ENCODE measurements around the gene ARHGAP40. TPM values are rescaled to one million over a fixed set of nuclear protein-coding genes. Genes with fewer than 3 reads are reported as not detected.

Gene ARHGAP40
- total and polyA plus RNA-seq, 2 of the 13 experiments (the other 11 are each of a cell fraction or from before 2014, with no cell fraction given) = 0.75 to 2.1 TPM

DNA sequence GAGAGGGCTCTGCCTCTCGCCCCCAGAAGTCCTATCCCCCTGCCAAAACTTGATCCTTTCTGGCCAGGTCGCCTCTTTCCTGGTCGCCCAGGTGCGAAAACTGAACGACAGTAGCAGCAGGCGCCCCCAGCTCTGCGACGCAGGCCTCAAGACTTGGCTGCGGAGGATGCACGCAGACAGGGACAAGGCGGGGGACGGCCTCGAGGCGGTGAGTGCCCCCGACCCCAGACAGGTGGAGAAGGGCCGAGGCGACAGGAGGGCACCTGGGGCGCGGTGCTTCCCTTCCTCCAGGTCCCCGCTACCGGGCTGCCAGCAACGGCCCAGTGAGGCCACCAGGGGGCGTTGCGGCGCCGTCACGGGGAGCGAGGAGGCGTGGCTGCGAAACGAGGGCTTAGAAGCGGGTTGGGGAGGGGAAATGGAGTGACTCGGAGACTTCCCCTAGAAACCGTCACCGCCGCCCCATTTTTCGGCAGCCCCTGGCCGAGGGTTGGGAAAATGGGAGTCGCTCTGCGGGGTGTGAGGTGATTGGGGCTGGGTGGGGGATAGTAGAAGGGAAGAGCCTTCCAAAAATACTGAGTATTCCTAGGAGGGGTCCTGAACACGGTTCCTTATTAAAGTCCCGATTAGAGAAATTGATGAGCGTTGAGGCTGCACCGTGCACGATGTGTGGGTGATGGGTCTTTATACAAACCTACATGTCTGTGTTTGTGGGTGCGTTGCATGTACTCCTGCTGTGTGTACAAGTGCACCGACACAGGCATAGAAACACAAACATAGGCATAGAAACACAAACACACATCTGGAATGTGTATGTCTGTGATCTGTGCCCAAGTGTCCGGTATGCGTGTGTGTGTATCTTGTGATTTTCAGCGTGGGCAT lies 44.6 kb downstream of the ARHGAP40 start (continued):
- TF ChIP-seq PRDM15 (CRISPR knock-in tag; IDR thresholded peaks at IDR 0.05) (peak; percentile 76), ZNF550 (CRISPR knock-in tag; IDR thresholded peaks at IDR 0.05; ENCODE audit: borderline replicate concordance) (0 out of 2 replicates have a peak, but pooled peaks have one; percentile 58), ONECUT2 (CRISPR knock-in tag; IDR thresholded peaks at IDR 0.05) (no peak), ZNF460 (CRISPR knock-in tag; IDR thresholded peaks at IDR 0.05; ENCODE audit: borderline replicate concordance) (no peak), ASH2L (IDR thresholded peaks at IDR 0.05; ENCODE audit: insufficient read length, low read depth, low read length) (no peak), ZC3H4 (CRISPR knock-in tag; IDR thresholded peaks at IDR 0.05; ENCODE audit: borderline replicate concordance) (no peak), PTBP1 (IDR thresholded peaks at IDR 0.05; ENCODE audit: low read depth, low read length, poor library complexity, severe bottlenecking) (peak; percentile 94), NONO (IDR thresholded peaks at IDR 0.05) (no peak), NONO (CRISPR knock-in tag; conservative IDR thresholded peaks at IDR 0.05) (peak; percentile 81), SMAD9 (CRISPR knock-in tag; IDR thresholded peaks at IDR 0.05) (no peak), MXD4 (CRISPR knock-in tag; IDR thresholded peaks at IDR 0.05) (peak; percentile 84), ZFAT (CRISPR knock-in tag; conservative IDR thresholded peaks at IDR 0.05) (no peak), NCOA5 (CRISPR knock-in tag; IDR thresholded peaks at IDR 0.05) (no peak), MAFK (conservative IDR thresholded peaks at IDR 0.05 in 1 of 2, IDR thresholded peaks at IDR 0.05 in 1 of 2; ENCODE audit: low read length in 2 of 2) (no peak)
- TF ChIP-seq, protein P1, sequence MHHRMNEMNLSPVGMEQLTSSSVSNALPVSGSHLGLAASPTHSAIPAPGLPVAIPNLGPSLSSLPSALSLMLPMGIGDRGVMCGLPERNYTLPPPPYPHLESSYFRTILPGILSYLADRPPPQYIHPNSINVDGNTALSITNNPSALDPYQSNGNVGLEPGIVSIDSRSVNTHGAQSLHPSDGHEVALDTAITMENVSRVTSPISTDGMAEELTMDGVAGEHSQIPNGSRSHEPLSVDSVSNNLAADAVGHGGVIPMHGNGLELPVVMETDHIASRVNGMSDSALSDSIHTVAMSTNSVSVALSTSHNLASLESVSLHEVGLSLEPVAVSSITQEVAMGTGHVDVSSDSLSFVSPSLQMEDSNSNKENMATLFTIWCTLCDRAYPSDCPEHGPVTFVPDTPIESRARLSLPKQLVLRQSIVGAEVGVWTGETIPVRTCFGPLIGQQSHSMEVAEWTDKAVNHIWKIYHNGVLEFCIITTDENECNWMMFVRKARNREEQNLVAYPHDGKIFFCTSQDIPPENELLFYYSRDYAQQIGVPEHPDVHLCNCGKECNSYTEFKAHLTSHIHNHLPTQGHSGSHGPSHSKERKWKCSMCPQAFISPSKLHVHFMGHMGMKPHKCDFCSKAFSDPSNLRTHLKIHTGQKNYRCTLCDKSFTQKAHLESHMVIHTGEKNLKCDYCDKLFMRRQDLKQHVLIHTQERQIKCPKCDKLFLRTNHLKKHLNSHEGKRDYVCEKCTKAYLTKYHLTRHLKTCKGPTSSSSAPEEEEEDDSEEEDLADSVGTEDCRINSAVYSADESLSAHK (CRISPR knock-in tag; IDR thresholded peaks at IDR 0.05; ENCODE audit: borderline replicate concordance) = 0 out of 2 replicates have a peak, but pooled peaks have one; percentile 85
- TF ChIP-seq, protein P2, sequence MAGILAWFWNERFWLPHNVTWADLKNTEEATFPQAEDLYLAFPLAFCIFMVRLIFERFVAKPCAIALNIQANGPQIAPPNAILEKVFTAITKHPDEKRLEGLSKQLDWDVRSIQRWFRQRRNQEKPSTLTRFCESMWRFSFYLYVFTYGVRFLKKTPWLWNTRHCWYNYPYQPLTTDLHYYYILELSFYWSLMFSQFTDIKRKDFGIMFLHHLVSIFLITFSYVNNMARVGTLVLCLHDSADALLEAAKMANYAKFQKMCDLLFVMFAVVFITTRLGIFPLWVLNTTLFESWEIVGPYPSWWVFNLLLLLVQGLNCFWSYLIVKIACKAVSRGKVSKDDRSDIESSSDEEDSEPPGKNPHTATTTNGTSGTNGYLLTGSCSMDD (CRISPR knock-in tag; IDR thresholded peaks at IDR 0.05) = no peak
- TF ChIP-seq, protein P3, sequence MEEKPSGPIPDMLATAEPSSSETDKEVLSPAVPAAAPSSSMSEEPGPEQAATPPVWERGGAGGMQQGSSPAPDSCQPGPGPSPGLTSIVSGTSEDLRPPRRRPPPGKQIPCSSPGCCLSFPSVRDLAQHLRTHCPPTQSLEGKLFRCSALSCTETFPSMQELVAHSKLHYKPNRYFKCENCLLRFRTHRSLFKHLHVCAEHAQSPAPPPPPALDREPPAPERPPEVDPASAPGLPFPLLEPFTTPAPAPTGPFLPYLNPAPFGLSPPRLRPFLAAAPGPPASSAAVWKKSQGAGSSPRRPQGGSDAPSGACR (CRISPR knock-in tag; IDR thresholded peaks at IDR 0.05) = peak; percentile 84
